H9 (cell line): ENCODE data around the gene LARGE1. TPM values are rescaled to one million over a fixed set of nuclear protein-coding genes. Genes with fewer than 3 reads are reported as not detected.

Experiments used
- DNase-seq: peaks from one replicate; pipeline ENCODE4 v3.0.0-alpha.2; 2017
- H2AFZ ChIP-seq: one replicate; pipeline ENCODE4 v1.6.1; 2013; ENCODE audit warnings: mild to moderate bottlenecking, low read length, control low read depth, moderate library complexity
- H2AK5ac ChIP-seq: 2 replicates; pipeline ENCODE4 v1.6.1; 2013; ENCODE audit warnings: low read length, control low read depth, mixed read lengths; ENCODE audit not compliant: insufficient read length
- H2BK120ac ChIP-seq: one replicate; pipeline ENCODE4 v1.6.1; 2013; ENCODE audit warnings: low read depth, mild to moderate bottlenecking, low read length, control low read depth, inconsistent platforms; ENCODE audit not compliant: poor library complexity, severe bottlenecking
- H2BK12ac ChIP-seq: 2 replicates; pipeline ENCODE4 v1.6.1; 2013; ENCODE audit warnings: low read length, control low read depth, mixed read lengths, low read depth; ENCODE audit not compliant: insufficient read length
- H2BK15ac ChIP-seq: 2 replicates; pipeline ENCODE4 v1.6.1; 2013; ENCODE audit warnings: low read depth, low read length, control low read depth
- H2BK20ac ChIP-seq: one replicate; pipeline ENCODE4 v1.6.1; 2013; ENCODE audit warnings: low read depth, mild to moderate bottlenecking, low read length, control low read depth, inconsistent platforms; ENCODE audit not compliant: poor library complexity, severe bottlenecking
- H2BK5ac ChIP-seq: 2 replicates; pipeline ENCODE4 v1.6.1; 2013; ENCODE audit warnings: low read length, control low read depth, mixed read lengths; ENCODE audit not compliant: insufficient read length
- H3K14ac ChIP-seq: 2 replicates; pipeline ENCODE4 v1.6.1; 2013; ENCODE audit warnings: low read length, control low read depth; ENCODE audit not compliant: insufficient read depth
- H3K18ac ChIP-seq: 2 replicates; pipeline ENCODE4 v1.6.1; 2013; ENCODE audit warnings: low read depth, mild to moderate bottlenecking, mixed read lengths, low read length, control low read depth; ENCODE audit not compliant: insufficient read length
- H3K23ac ChIP-seq: 2 replicates; pipeline ENCODE4 v1.6.1; 2013; ENCODE audit warnings: low read length, control low read depth, mixed read lengths, low read depth; ENCODE audit not compliant: insufficient read length
- H3K23me2 ChIP-seq: 2 replicates; pipeline ENCODE4 v1.6.1; 2013; ENCODE audit warnings: low read depth, mild to moderate bottlenecking, mixed read lengths, low read length, control low read depth; ENCODE audit not compliant: insufficient read length, poor library complexity, severe bottlenecking
- H3K27ac ChIP-seq: 2 replicates; pipeline ENCODE4 v1.5.1; 2013; ENCODE audit warnings: low read length, control low read depth, mixed read lengths, low read depth; ENCODE audit not compliant: insufficient read length
- H3K27me3 ChIP-seq: 2 replicates; pipeline ENCODE4 v1.6.1; 2013; ENCODE audit warnings: low read length, control low read depth, inconsistent platforms; ENCODE audit not compliant: insufficient read depth
- H3K4ac ChIP-seq: 2 replicates; pipeline ENCODE4 v1.6.1; 2013; ENCODE audit warnings: low read depth, mild to moderate bottlenecking, control low read depth, inconsistent platforms, low read length, moderate library complexity
- H3K4me1 ChIP-seq: 2 replicates; pipeline ENCODE4 v1.6.1; 2013; ENCODE audit warnings: low read length, control low read depth, inconsistent platforms; ENCODE audit not compliant: insufficient read depth
- H3K4me2 ChIP-seq: 2 replicates; pipeline ENCODE4 v1.6.1; 2013; ENCODE audit warnings: low read length, control low read depth, mixed read lengths; ENCODE audit not compliant: insufficient read length, insufficient read depth
- H3K56ac ChIP-seq: 2 replicates; pipeline ENCODE4 v1.6.1; 2013; ENCODE audit warnings: low read depth, mild to moderate bottlenecking, mixed read lengths, low read length, control low read depth; ENCODE audit not compliant: insufficient read length
- H3K79me1 ChIP-seq: 2 replicates; pipeline ENCODE4 v1.6.1; 2013; ENCODE audit warnings: low read depth, mild to moderate bottlenecking, moderate library complexity, low read length, control low read depth, inconsistent platforms; ENCODE audit not compliant: insufficient read depth, poor library complexity, severe bottlenecking
- H3K79me2 ChIP-seq: 2 replicates; pipeline ENCODE4 v1.6.1; 2013; ENCODE audit warnings: low read length, control low read depth, inconsistent platforms; ENCODE audit not compliant: insufficient read depth
- H3K9ac ChIP-seq: 2 replicates; pipeline ENCODE4 v1.6.1; 2013; ENCODE audit warnings: low read length, control low read depth, mixed read lengths; ENCODE audit not compliant: insufficient read length; ENCODE audit errors: extremely low read depth
- H3K9me3 ChIP-seq: one replicate; pipeline ENCODE4 v1.6.1; 2013; ENCODE audit warnings: low read depth, low read length, inconsistent platforms; ENCODE audit not compliant: control insufficient read depth
- H3T11ph ChIP-seq: one replicate; pipeline ENCODE4 v1.6.1; 2013; ENCODE audit warnings: mild to moderate bottlenecking, low read length, control low read depth, inconsistent platforms
- H4K20me1 ChIP-seq: one replicate; pipeline ENCODE4 v1.6.1; 2013; ENCODE audit not compliant: control insufficient read depth, insufficient read length, insufficient read depth
- H4K5ac ChIP-seq: 2 replicates; pipeline ENCODE4 v1.6.1; 2013; ENCODE audit warnings: low read depth, mild to moderate bottlenecking, mixed read lengths, low read length, control low read depth; ENCODE audit not compliant: insufficient read length
- H4K8ac ChIP-seq: replicated peaks from 2 replicates; pipeline ENCODE4 v1.6.1; 2013; ENCODE audit warnings: low read length, control low read depth, mixed read lengths, low read depth; ENCODE audit not compliant: insufficient read length
- H4K91ac ChIP-seq: 2 replicates; pipeline ENCODE4 v1.6.1; 2013; ENCODE audit warnings: low read depth, mild to moderate bottlenecking, moderate library complexity, mixed read lengths, low read length, control low read depth; ENCODE audit not compliant: insufficient read length
- H3K27ac Mint-ChIP-seq, 3 experiments: 2 replicates in 2 of 3; 3 replicates in 1 of 3; pipeline ENCODE4 v1.8.0; 2020 to 2021; ENCODE audit warnings: mixed read lengths in 3 of 3, mild to moderate bottlenecking in 1 of 3, moderate library complexity in 1 of 3
- H3K27me3 Mint-ChIP-seq: 2 replicates; pipeline ENCODE4 v1.8.0; 2021; ENCODE audit warnings: low read depth, mild to moderate bottlenecking, moderate library complexity, mixed read lengths
- H3K36me3 Mint-ChIP-seq, 3 experiments: 2 replicates in 2 of 3; 3 replicates in 1 of 3; pipeline ENCODE4 v1.8.0; 2020 to 2021; ENCODE audit warnings: low read depth in 3 of 3, mixed read lengths in 3 of 3; ENCODE audit not compliant: insufficient read depth in 1 of 3
- H3K4me1 Mint-ChIP-seq, 2 experiments: 2 replicates each; pipeline ENCODE4 v1.8.0; 2020; ENCODE audit warnings: mixed read lengths in 2 of 2
- H3K4me3 Mint-ChIP-seq, 2 experiments: 2 replicates in 1 of 2; 3 replicates in 1 of 2; pipeline ENCODE4 v1.8.0; 2020 to 2021; ENCODE audit warnings: mild to moderate bottlenecking in 2 of 2, mixed read lengths in 2 of 2, moderate library complexity in 1 of 2
- H3K9me3 Mint-ChIP-seq, 2 experiments: 2 replicates in 1 of 2; 3 replicates in 1 of 2; pipeline ENCODE4 v1.8.0; 2020; ENCODE audit warnings: mild to moderate bottlenecking in 2 of 2, mixed read lengths in 2 of 2, moderate library complexity in 1 of 2
- CTCF ChIP-seq: fragments of 200-600 bp; sonication (generic); conservative IDR thresholded peaks from 3 replicates; pipeline ENCODE4 v1.8.0; 2021; ENCODE audit warnings: antibody characterized with exemption, mild to moderate bottlenecking
- WGBS: extraction: QIAGEN DNeasy Blood & Tissue Kit; methylation state at CpG from one replicate; pipeline ENCODE4 v1.1.7; 2013; ENCODE audit warnings: missing lambda C conversion rate, low lambda C conversion rate, mixed read lengths; ENCODE audit not compliant: insufficient read length; ENCODE audit errors: extremely low coverage; 5-methylcytosine and 5-hydroxymethylcytosine counted together
- total RNA-seq: library from RNA; stranded (reverse); gene quantifications from 2 replicates; pipeline ENCODE4 v1.2.1, GENCODE V29; 2021

The LARGE1 gene
- total RNA-seq, 1 experiment from 2014 or later: 43.5 TPM

DNA sequence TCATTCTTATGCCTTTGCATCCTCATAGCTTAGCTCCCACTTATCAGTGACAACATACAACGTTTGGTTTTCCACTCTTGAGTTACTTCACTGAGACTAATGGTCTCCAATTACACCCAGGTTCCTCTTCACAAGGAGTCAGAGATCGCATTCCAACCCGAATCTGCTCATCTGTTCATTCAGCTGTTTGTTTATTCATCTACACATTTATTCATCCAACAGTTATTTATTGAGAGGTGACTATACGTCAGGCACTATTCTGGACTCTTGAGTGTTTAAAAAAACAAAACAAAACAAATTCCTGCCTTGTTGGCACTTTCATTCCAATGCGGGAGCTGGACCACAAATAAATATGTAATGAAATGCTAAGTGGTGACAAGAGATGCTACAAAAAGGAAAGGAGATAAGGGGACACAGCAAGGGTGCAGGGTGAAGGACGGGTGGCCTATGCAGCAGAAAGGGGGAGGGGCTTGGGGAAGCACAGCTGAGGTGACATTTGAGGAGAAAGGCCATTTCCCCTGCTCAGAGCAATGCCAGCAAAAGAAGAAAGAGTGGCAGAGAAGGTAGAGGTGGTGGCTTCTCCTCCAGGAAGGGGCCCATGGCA, 468.3 kb downstream of the LARGE1 start:
- Histone ChIP-seq H2BK120ac (no peak overlapping the region), H2BK12ac (no peak overlapping the region), H4K20me1 (no peaks in the 10 kb centered on the region), H4K5ac (no peak overlapping the region), H3K9me3 (no peaks in the 10 kb centered on the region), H3K27ac (no peak overlapping the region), H3K23me2 (no peaks in the 10 kb centered on the region), H2AFZ (no peak overlapping the region), H4K8ac (no peak overlapping the region), H3K4ac (no peak overlapping the region), H2BK15ac (no peak overlapping the region), H2BK5ac (no peak overlapping the region), H3K79me2 (no peaks in the 10 kb centered on the region), H3K23ac (no peak overlapping the region), H3T11ph (no peak overlapping the region), H3K9ac (no peak overlapping the region), H3K56ac (no peak overlapping the region), H3K4me2 (no peak overlapping the region), H3K4me1 (peaks cover 6% of the 10 kb centered on the region), H3K79me1 (no peaks in the 10 kb centered on the region), H4K91ac (no peak overlapping the region), H2AK5ac (no peak overlapping the region), H3K14ac (no peak overlapping the region), H3K27me3 (no peaks in the 10 kb centered on the region), H3K18ac (no peak overlapping the region), H2BK20ac (no peak overlapping the region)
- Mint-ChIP-seq H3K9me3 (no peaks in the 10 kb centered on the region), H3K27ac (peak overlapping the region in 1 of 3 experiments; percentile 38; a peak in 1 of 7 replicates), H3K36me3 (no peaks in the 10 kb centered on the region; a peak in 2 of 7 replicates), H3K4me3 (no peak overlapping the region), H3K4me1 (peaks cover 3 to 9% of the 10 kb centered on the region in 2 experiments; a peak in 2 of 4 replicates), H3K27me3 (no peaks in the 10 kb centered on the region)
- no peak for DNase-seq
- TF ChIP-seq CTCF: no peak
- no CpG with 5 or more reads among the region's 6 CpGs for WGBS
